Liver (tissue), 9 donors: Measurements from ENCODE around the gene VPS35. TPM values are rescaled to one million over a fixed set of nuclear protein-coding genes. Genes with fewer than 3 reads are reported as not detected.

Source experiments
- DNase-seq: peaks from one replicate; pipeline ENCODE4 v3.0.0-alpha.2; 2017; ENCODE audit warnings: low spot score
- H3K27ac ChIP-seq, 2 donors: one replicate each; pipeline ENCODE4 v1.7.0; 2013; ENCODE audit warnings: inconsistent platforms in 2 of 2, low read length in 2 of 2, control low read depth in 1 of 2, low read depth in 1 of 2, mild to moderate bottlenecking in 1 of 2
- H3K27me3 ChIP-seq, 4 donors: one replicate each; pipeline versions ENCODE4 v1.6.1 to v1.7.0; 2013; ENCODE audit warnings: low read length in 3 of 4, inconsistent platforms in 1 of 4, mild to moderate bottlenecking in 1 of 4, moderate library complexity in 1 of 4; ENCODE audit not compliant: control insufficient read depth in 4 of 4, insufficient read depth in 4 of 4
- H3K36me3 ChIP-seq, 4 donors: one replicate each; pipeline versions ENCODE4 v1.6.1 to v1.7.0; 2013; ENCODE audit warnings: low read length in 3 of 4, mild to moderate bottlenecking in 3 of 4, low read depth in 1 of 4, moderate library complexity in 1 of 4; ENCODE audit not compliant: control insufficient read depth in 4 of 4, insufficient read depth in 3 of 4
- H3K4me1 ChIP-seq, 4 donors: one replicate each; pipeline versions ENCODE4 v1.6.1 to v1.7.0; 2013; ENCODE audit warnings: low read length in 3 of 4, mild to moderate bottlenecking in 3 of 4, moderate library complexity in 1 of 4; ENCODE audit not compliant: control insufficient read depth in 4 of 4, insufficient read depth in 4 of 4
- H3K4me3 ChIP-seq, 3 donors: one replicate each; pipeline versions ENCODE4 v1.6.1 to v1.7.0; 2013; ENCODE audit warnings: low read length in 3 of 3, control low read depth in 1 of 3, low read depth in 1 of 3, mild to moderate bottlenecking in 1 of 3
- H3K9ac ChIP-seq, 2 donors: one replicate each; pipeline ENCODE4 v1.7.0; 2013; ENCODE audit warnings: low read length in 2 of 2, mild to moderate bottlenecking in 2 of 2, moderate library complexity in 2 of 2, control low read depth in 1 of 2, low read depth in 1 of 2
- H3K9me3 ChIP-seq, 4 donors: one replicate each; pipeline versions ENCODE4 v1.6.1 to v1.7.0; 2013; ENCODE audit warnings: low read length in 3 of 4; ENCODE audit not compliant: control insufficient read depth in 4 of 4
- ATF3 ChIP-seq: IDR thresholded peaks from 2 replicates; pipeline ENCODE4 v1.6.1; 2016; ENCODE audit warnings: antibody characterized with exemption
- CTCF ChIP-seq: fragments of 150-350 bp; IDR thresholded peaks from 2 replicates; pipeline ENCODE4 v1.5.1; 2017; ENCODE audit warnings: improper control_type of control experiment, low read depth, low read length; ENCODE audit not compliant: missing input control
- EGR1 ChIP-seq, 2 donors: IDR thresholded peaks; 2 replicates each; pipeline ENCODE4 v1.6.1; 2016 to 2018; ENCODE audit warnings: antibody characterized with exemption in 2 of 2, low read depth in 2 of 2
- FOXA1 ChIP-seq: IDR thresholded peaks from 2 replicates; pipeline ENCODE4 v1.6.1; 2016; ENCODE audit warnings: antibody characterized with exemption
- FOXA2 ChIP-seq: IDR thresholded peaks from 2 replicates; pipeline ENCODE4 v1.6.1; 2016; ENCODE audit warnings: antibody characterized with exemption
- GABPA ChIP-seq, 2 donors: IDR thresholded peaks in 1 of 2; conservative IDR thresholded peaks in 1 of 2; 2 replicates each; pipeline ENCODE4 v1.6.1; 2016; ENCODE audit warnings: antibody characterized with exemption in 2 of 2, mild to moderate bottlenecking in 1 of 2, moderate library complexity in 1 of 2
- HNF4A ChIP-seq, 2 donors: conservative IDR thresholded peaks; 2 replicates each; pipeline ENCODE4 v1.6.1; 2016; ENCODE audit warnings: antibody characterized with exemption in 2 of 2, mild to moderate bottlenecking in 2 of 2
- HNF4G ChIP-seq: IDR thresholded peaks from 2 replicates; pipeline ENCODE4 v1.6.1; 2016; ENCODE audit warnings: antibody characterized with exemption
- JUND ChIP-seq, 2 donors: IDR thresholded peaks; 2 replicates each; pipeline ENCODE4 v1.6.1; 2016; ENCODE audit warnings: antibody characterized with exemption in 2 of 2
- MAX ChIP-seq: IDR thresholded peaks from 2 replicates; pipeline ENCODE4 v1.6.1; 2016; ENCODE audit warnings: antibody characterized with exemption
- NR2F2 ChIP-seq: IDR thresholded peaks from 2 replicates; pipeline ENCODE4 v1.6.1; 2016; ENCODE audit warnings: antibody characterized with exemption
- RAD21 ChIP-seq, 2 donors: IDR thresholded peaks; 2 replicates each; pipeline ENCODE4 v1.6.1; 2016; ENCODE audit warnings: antibody characterized with exemption in 2 of 2, mild to moderate bottlenecking in 2 of 2
- REST ChIP-seq: IDR thresholded peaks from 2 replicates; pipeline ENCODE4 v1.6.1; 2016; ENCODE audit warnings: antibody characterized with exemption, mild to moderate bottlenecking
- RXRA ChIP-seq, 2 donors: IDR thresholded peaks; 2 replicates each; pipeline ENCODE4 v1.6.1; 2017 to 2018; ENCODE audit warnings: antibody characterized with exemption in 2 of 2, mild to moderate bottlenecking in 1 of 2
- SP1 ChIP-seq: IDR thresholded peaks from 2 replicates; pipeline ENCODE4 v1.6.1; 2018; ENCODE audit warnings: antibody characterized with exemption, mild to moderate bottlenecking
- TAF1 ChIP-seq: conservative IDR thresholded peaks from 2 replicates; pipeline ENCODE4 v1.6.1; 2016; ENCODE audit warnings: antibody characterized with exemption, mild to moderate bottlenecking
- YY1 ChIP-seq: IDR thresholded peaks from 2 replicates; pipeline ENCODE4 v1.6.1; 2016; ENCODE audit warnings: antibody characterized with exemption, mild to moderate bottlenecking
- ZBTB33 ChIP-seq: IDR thresholded peaks from 2 replicates; pipeline ENCODE4 v1.6.1; 2016; ENCODE audit warnings: antibody characterized with exemption
- WGBS: extraction: QIAGEN DNeasy Blood & Tissue Kit; methylation state at CpG from one replicate; pipeline ENCODE4 v1.1.7; 2013; 5-methylcytosine and 5-hydroxymethylcytosine counted together
- polyA plus RNA-seq, 2 donors: library from polyadenylated mRNA; stranded (reverse) in 1 of 2; unstranded in 1 of 2; fragments of 200-250 nt in 1 of 2; fragments of >200 nt in 1 of 2; fragmentation: Nextera tagmentation in 1 of 2; extraction: Ambion mirVana in 1 of 2; gene quantifications; one replicate each; pipeline versions ENCODE4 v1.2.1 to v1.2.3, GENCODE V29; 2013 to 2015
- total RNA-seq, 2 donors: library from RNA; depleted of rRNA; stranded (reverse); fragments of >200 nt; gene quantifications; one replicate each; pipeline ENCODE4 v1.2.3, GENCODE V29; 2014
- donor health status: healthy.
- donor health status: healthy.
- donor health status: healthy.
- donor health status: healthy.
- donor health status: healthy.

VPS35 gene
- total and polyA plus RNA-seq, 4 donors: 10.5 to 52.7 (median 23.6) TPM

- peaks cover 0 to 3% (median 0%) of the 10 kb centered on the region in 4 donors for H3K9me3 ChIP-seq
- H3K9ac ChIP-seq: no peak overlapping the region
- WGBS: 83% methylated on average over 2 of the region's 2 CpGs
- H3K4me3 ChIP-seq: no peak overlapping the region
- H3K36me3 ChIP-seq: no peaks in the 10 kb centered on the region
- no peak overlapping the region for H3K27ac ChIP-seq
- H3K27me3 ChIP-seq: no peaks in the 10 kb centered on the region
- H3K4me1 ChIP-seq: no peaks in the 10 kb centered on the region
- TF ChIP-seq HNF4A (conservative IDR thresholded peaks at IDR 0.05) (no peak), ATF3 (no peak), FOXA1 (no peak), RAD21 (IDR thresholded peaks at IDR 0.05) (no peak), ZBTB33 (no peak), TAF1 (no peak), MAX (no peak), GABPA (IDR thresholded peaks at IDR 0.05 in 1 of 2, conservative IDR thresholded peaks at IDR 0.05 in 1 of 2) (no peak), RXRA (IDR thresholded peaks at IDR 0.05) (no peak), NR2F2 (no peak), CTCF (no peak), YY1 (no peak), SP1 (no peak), FOXA2 (no peak), REST (no peak), HNF4G (no peak), EGR1 (IDR thresholded peaks at IDR 0.05; ENCODE audit: low read depth in 2 of 2) (no peak), JUND (IDR thresholded peaks at IDR 0.05) (no peak)
- DNase-seq: no peak
Measured at GRCh38 chr16:46717692-46718091, 28.7 kb upstream of the VPS35 start.
